Transverse colon (tissue), 4 donors: ENCODE data around the gene DZIP3. TPM values are rescaled to one million over a fixed set of nuclear protein-coding genes. Genes with fewer than 3 reads are reported as not detected.

ENCODE experiments used
- DNase-seq: peaks from one replicate; pipeline ENCODE4 v3.0.0-alpha.2; 2019
- H3K27ac ChIP-seq, 4 donors: fragments of 200-600 bp; sonication (generic); 2 replicates each; pipeline ENCODE4 v1.5.1; 2016 to 2018; ENCODE audit warnings: inconsistent platforms in 4 of 4
- H3K27me3 ChIP-seq: fragments of 200-600 bp; sonication (generic); 2 replicates; pipeline ENCODE4 v1.5.1; 2017; ENCODE audit warnings: inconsistent platforms
- H3K36me3 ChIP-seq, 4 donors: fragments of 200-600 bp; sonication (generic); 2 replicates each; pipeline ENCODE4 v1.5.1; 2017 to 2019; ENCODE audit warnings: inconsistent platforms in 4 of 4
- H3K4me1 ChIP-seq, 4 donors: fragments of 200-600 bp; sonication (generic); 2 replicates each; pipeline ENCODE4 v1.5.1; 2017 to 2020; ENCODE audit warnings: inconsistent platforms in 4 of 4
- H3K4me3 ChIP-seq, 4 donors: fragments of 200-600 bp; sonication (generic); 1 replicate in 1 of 4; 2 replicates in 3 of 4; pipeline versions ENCODE4 v1.5.1 to v1.6.1; 2017 to 2019; ENCODE audit warnings: inconsistent platforms in 4 of 4
- H3K9me3 ChIP-seq, 2 donors: fragments of 200-600 bp; sonication (generic); 2 replicates each; pipeline ENCODE4 v1.5.1; 2017 to 2019; ENCODE audit warnings: inconsistent platforms in 2 of 2
- CTCF ChIP-seq, 5 experiments: fragments of 200-600 bp in 3 of 5; fragments of 450-650 bp in 2 of 5; sonication (generic) in 3 of 5; IDR thresholded peaks; 1 replicate in 2 of 5; 2 replicates in 3 of 5; pipeline ENCODE4 v1.5.1; 2016 to 2017; ENCODE audit warnings: antibody characterized with exemption in 5 of 5, inconsistent platforms in 3 of 5, mild to moderate bottlenecking in 2 of 5, moderate library complexity in 1 of 5
- EP300 ChIP-seq: sonication (generic); formaldehyde crosslinking; IDR thresholded peaks from one replicate; pipeline ENCODE4 v1.6.1; 2017; ENCODE audit warnings: antibody characterized with exemption, low read depth
- POLR2A ChIP-seq: fragments of 450-650 bp; IDR thresholded peaks from one replicate; pipeline ENCODE4 v1.6.1; 2016; ENCODE audit warnings: antibody characterized with exemption, mild to moderate bottlenecking, moderate library complexity
- POLR2AphosphoS5 ChIP-seq, 3 donors: sonication (generic); formaldehyde crosslinking; IDR thresholded peaks; one replicate each; pipeline ENCODE4 v1.6.1; 2016; ENCODE audit warnings: antibody characterized with exemption in 3 of 3
- WGBS, 2 donors: methylation state at CpG; one replicate each; pipeline ENCODE4 v1.1.5; 2018; ENCODE audit warnings: low coverage in 1 of 2; 5-methylcytosine and 5-hydroxymethylcytosine counted together
- in situ Hi-C, 4 donors: fragments of 200-750 bp; cut with MboI; loops; one replicate each; pipeline versions ENCODE4 v1.15.0 to v1.15.1; 2017; ENCODE audit warnings: low sequenced_read_pairs in 3 of 4, low pct_ligation_motif_present in 1 of 4, low pct_unique_long_range_greater_than_20kb in 1 of 4
- intact Hi-C: fragments of 100-400 bp; cut with DNase I; formaldehyde crosslinking; loops from one replicate; pipeline ENCODE4 v1.15.1; 2023; ENCODE audit warnings: low total_unique reads
- total RNA-seq, 4 donors: library from RNA; depleted of rRNA; stranded (reverse); fragments of >200 nt; gene quantifications; one replicate each; pipeline ENCODE4 v1.1.0, GENCODE V29; 2016

Gene DZIP3
- total RNA-seq, 4 donors from 2014 or later: 1.5 to 7.4 (median 4.1) TPM

GRCh38 chr3:108603691-108604090, 14.2 kb downstream of the DZIP3 start:
- intact Hi-C loops (no loop called here), in situ Hi-C loops (no loop called here)
- H3K36me3 ChIP-seq: no peaks in the 10 kb centered on the region
- H3K27ac ChIP-seq: no peak overlapping the region
- H3K4me3 ChIP-seq: no peak overlapping the region
- no peaks in the 10 kb centered on the region for H3K27me3 ChIP-seq
- DNase-seq: no peak
- H3K4me1 ChIP-seq: peaks cover 0 to 2% (median 0%) of the 10 kb centered on the region in 4 donors
- TF ChIP-seq POLR2A (no peak), POLR2AphosphoS5 (IDR thresholded peaks at IDR 0.05) (no peak), EP300 (no peak), CTCF (IDR thresholded peaks at IDR 0.05) (no peak)
- no peaks in the 10 kb centered on the region for H3K9me3 ChIP-seq

- H3K27ac ChIP-seq: no peak overlapping the region
- in situ Hi-C loops: no loop called here
- H3K4me3 ChIP-seq: no peak overlapping the region
- peaks cover 0 to 2% (median 0%) of the 10 kb centered on the region in 4 donors for H3K4me1 ChIP-seq
- intact Hi-C loops: no loop called here
- H3K27me3 ChIP-seq: no peaks in the 10 kb centered on the region
- no peaks in the 10 kb centered on the region for H3K9me3 ChIP-seq
- TF ChIP-seq POLR2AphosphoS5 (IDR thresholded peaks at IDR 0.05) (no peak), POLR2A (no peak), EP300 (no peak), CTCF (IDR thresholded peaks at IDR 0.05) (no peak)
- 89 to 91% methylated on average over 2 of the region's 2 CpGs for WGBS, 2 donors
- H3K36me3 ChIP-seq: no peaks in the 10 kb centered on the region
- DNase-seq: no peak
Measured at GRCh38 chr3:108605028-108605427, 15.5 kb downstream of the DZIP3 start.

GRCh38 chr3:108605491-108605890, 16.0 kb downstream of the DZIP3 start:
- DNase-seq: no peak
- in situ Hi-C loops (no loop called here), intact Hi-C loops (no loop called here)
- TF ChIP-seq CTCF (IDR thresholded peaks at IDR 0.05) (no peak), POLR2A (no peak), POLR2AphosphoS5 (IDR thresholded peaks at IDR 0.05) (no peak), EP300 (no peak)
- 70 to 100% methylated on average over 1 to 4 of the region's 4 CpGs for WGBS, 2 donors
- no peaks in the 10 kb centered on the region for H3K27me3 ChIP-seq
- no peak overlapping the region for H3K27ac ChIP-seq
- peaks cover 0 to 2% (median 0%) of the 10 kb centered on the region in 4 donors for H3K4me1 ChIP-seq
- H3K9me3 ChIP-seq: no peaks in the 10 kb centered on the region
- no peak overlapping the region for H3K4me3 ChIP-seq
- H3K36me3 ChIP-seq: no peaks in the 10 kb centered on the region

GRCh38 chr3:108608750-108609149, 19.2 kb downstream of the DZIP3 start:
- 80 to 88% methylated on average over 1 to 4 of the region's 4 CpGs for WGBS, 2 donors
- peaks cover 0 to 2% (median 0%) of the 10 kb centered on the region in 4 donors for H3K4me1 ChIP-seq
- no peaks in the 10 kb centered on the region for H3K36me3 ChIP-seq
- no peak for TF ChIP-seq EP300
- TF ChIP-seq POLR2A: no peak
- no peak for TF ChIP-seq POLR2AphosphoS5 (IDR thresholded peaks at IDR 0.05)
- no peak for TF ChIP-seq CTCF (IDR thresholded peaks at IDR 0.05)
- H3K4me3 ChIP-seq: no peak overlapping the region
- no peak overlapping the region for H3K27ac ChIP-seq
- H3K9me3 ChIP-seq: no peaks in the 10 kb centered on the region
- no peak for DNase-seq
- in situ Hi-C loops: no loop called here
- no peaks in the 10 kb centered on the region for H3K27me3 ChIP-seq
- intact Hi-C loops: no loop called here
